Right hindlimb (tissue), 1 donor: ENCODE results near the gene SLX1A.
A peak's percentile ranks its signal among the peaks of the same experiment; 100 is the strongest.
"Not testable (repeated sequence)": the region's sequence is repeated elsewhere in the genome, so short reads cannot be mapped to it uniquely, and the experiment has no call there.

Experiments used
- DNase-seq: peaks from one replicate; pipeline ENCODE4 v3.0.0-alpha.2; 2018

SLX1A gene

GRCh38 chr16:30193615-30194014, at the start of gene SLX1A, which contains the start of gene BOLA2B:
Gene SLX1A, plus strand, starts transcription at chr16:30193875. Its CDS starts 210 bp downstream, at chr16:30194085.
Gene BOLA2B, minus strand, starts transcription at chr16:30193666. Its CDS starts 71 bp downstream, at chr16:30193595.
- DNase-seq = not testable (repeated sequence)

GRCh38 chr16:30144017-30144416, 49.7 kb upstream of the SLX1A start:
- DNase-seq = no peak

DNA sequence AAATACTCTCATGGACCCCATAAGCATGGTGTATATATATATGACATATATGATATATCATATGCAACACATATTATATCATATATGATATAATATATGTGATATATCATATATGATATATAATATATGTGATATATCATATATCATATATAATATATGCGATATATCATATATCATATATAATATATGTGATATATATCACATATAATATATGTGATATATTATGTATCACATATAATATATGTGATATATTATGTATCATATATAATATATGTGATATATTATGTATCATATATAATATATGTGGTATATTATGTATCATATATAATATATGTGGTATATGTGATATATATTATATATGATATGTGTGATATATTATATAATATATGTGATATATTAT, 48.8 kb upstream of the SLX1A start:
- no peak for DNase-seq

DNA sequence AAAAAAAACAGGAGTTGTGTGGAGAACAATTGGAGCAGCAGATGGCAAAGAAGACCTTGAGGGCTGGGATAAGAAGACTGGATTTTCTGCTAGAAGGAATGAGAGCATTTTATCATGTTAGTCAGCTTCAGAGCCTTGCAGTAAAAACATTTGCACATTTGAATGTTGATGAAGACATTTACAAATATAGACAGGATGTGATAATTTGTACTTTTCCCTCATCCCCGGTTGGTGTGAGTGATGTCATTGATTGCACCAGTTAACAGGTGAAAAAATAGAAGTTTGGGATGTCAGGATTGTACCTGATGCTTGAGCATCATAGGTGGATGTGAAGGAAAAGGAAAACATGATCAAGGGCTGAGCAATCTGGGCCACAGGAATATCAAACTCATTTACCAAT, 48.0 kb upstream of the SLX1A start:
- no peak for DNase-seq

DNA sequence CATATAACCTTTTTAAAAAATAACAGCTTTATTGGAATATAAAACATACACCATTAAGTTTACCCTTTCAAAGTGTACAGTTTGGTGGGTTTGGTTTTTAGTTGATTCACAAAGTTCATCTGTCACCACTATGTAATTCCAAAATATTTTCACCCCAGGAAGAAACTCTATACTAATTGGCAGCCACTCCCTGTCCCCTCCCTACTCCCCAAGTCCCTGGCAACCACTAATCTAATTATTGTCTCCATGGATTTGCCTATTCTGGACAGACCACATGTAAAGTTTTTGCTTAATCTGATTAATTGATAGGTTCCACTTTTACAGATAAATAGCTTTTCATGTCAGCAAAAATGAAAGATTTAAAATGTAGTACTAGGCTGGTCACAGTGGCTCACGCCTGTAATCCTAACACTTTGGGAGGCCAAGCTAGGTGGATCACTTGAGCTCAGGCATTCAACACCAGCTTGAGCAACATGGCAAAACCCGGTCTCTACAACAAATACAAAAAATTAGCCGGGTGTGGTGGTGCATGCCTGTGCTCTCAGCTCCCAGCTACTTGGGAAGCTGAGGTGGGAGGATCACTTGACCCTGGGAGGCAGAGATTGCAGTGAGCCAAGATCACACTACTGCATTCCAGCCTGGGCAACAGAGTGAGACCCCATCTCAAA, 45.7 kb upstream of the SLX1A start:
- no peak for DNase-seq

- no peak for DNase-seq
Observed at GRCh38 chr16:30149250-30149930, 44.3 kb upstream of the SLX1A start.

- no peak for DNase-seq
Observed at GRCh38 chr16:30151091-30151490, 42.6 kb upstream of the SLX1A start.

GRCh38 chr16:30152517-30152916, 41.2 kb upstream of the SLX1A start:
- DNase-seq = no peak

GRCh38 chr16:30155188-30155587, 38.5 kb upstream of the SLX1A start:
- DNase-seq = no peak

GRCh38 chr16:30157214-30157613, 36.5 kb upstream of the SLX1A start:
- DNase-seq = no peak

DNA sequence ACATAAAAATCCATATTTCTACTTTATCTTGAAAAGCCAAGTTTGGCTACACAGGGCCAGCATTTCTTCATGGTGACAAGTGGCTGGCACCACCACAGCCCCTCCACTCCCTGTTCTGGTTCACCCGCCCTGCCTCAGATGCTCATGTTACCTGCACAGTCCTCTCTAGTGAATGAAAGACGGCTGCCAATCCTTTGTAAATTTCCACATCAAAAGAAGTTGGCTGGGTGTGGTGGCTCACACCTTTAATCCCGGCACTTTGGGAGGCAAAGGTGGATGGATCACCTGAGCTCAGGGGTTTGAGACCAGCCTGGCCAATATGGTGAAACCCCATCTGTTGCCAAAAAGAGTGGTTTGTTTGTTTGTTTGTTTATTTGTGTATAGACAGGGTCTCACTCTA, 30.1 kb upstream of the SLX1A start:
- no peak for DNase-seq

- DNase-seq = no peak
Observed at GRCh38 chr16:30166202-30166902, 27.3 kb upstream of the SLX1A start.

GRCh38 chr16:30168746-30169145, 24.9 kb upstream of the SLX1A start:
- not testable (repeated sequence) for DNase-seq

DNA sequence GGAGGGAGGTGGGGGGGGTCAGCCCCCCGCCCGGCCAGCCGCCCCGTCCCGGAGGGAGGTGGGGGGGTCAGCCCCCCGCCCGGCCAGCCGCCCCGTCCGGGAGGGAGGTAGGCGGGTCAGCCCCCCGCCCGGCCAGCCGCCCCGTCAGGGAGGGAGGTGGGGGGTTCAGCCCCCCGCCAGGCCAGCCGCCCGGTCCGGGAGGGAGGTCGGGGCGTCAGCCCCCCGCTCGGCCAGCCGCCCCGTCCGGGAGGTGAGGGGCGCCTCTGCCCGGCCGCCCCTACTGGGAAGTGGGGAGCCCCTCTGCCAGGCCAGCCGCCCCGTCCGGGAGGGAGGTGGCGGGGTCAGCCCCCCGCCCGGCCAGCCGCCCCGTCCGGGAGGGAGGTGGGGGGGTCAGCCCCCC, 24.3 kb upstream of the SLX1A start:
- not testable (repeated sequence) for DNase-seq

- not testable (repeated sequence) for DNase-seq
Observed at GRCh38 chr16:30170145-30170544, 23.5 kb upstream of the SLX1A start.

- DNase-seq = no peak
Observed at GRCh38 chr16:30173054-30173453, 20.6 kb upstream of the SLX1A start.

GRCh38 chr16:30176876-30177275, 16.8 kb upstream of the SLX1A start:
- not testable (repeated sequence) for DNase-seq

- no peak for DNase-seq
Observed at GRCh38 chr16:30179195-30179594, 14.5 kb upstream of the SLX1A start.

DNA sequence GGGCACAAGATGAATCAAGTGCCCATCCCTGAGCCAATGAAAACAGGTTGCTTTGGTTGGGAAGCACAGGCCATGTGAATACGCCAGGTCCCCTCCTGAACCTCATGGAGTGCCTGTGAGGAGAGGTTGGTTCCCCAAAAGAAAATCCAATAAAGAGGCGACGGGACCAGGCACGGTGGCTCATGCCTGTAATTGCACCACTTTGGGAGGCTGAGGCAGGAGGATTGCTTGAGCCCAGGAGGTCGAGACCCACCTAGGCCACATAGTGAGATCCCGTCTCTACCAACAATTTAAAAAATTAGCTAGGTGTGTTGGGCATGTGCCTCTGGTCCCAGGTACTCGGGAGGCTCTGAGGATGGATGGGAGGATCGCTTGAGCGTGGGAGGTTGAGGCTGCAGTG, 13.7 kb upstream of the SLX1A start:
- DNase-seq = no peak

DNA sequence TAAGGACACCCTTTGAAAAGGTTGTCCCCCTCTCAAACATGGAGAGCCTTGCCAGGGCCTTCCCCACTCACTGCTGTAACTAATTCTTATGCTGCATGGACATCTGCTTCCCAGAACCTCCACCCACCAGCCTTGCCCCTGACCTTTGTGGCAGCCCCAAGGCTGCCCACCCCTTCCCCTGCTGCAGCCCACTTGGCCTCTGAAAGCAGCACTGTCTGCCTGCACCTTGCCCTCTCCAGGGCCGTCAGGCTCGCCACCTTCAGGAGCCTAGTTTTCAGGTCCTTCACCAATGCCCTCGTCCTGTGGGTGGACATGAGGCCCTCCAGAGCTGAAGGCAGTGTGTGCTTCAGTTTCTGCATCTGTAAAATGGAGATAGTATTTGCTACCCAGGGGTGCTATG, 12.9 kb upstream of the SLX1A start:
- DNase-seq = no peak

DNA sequence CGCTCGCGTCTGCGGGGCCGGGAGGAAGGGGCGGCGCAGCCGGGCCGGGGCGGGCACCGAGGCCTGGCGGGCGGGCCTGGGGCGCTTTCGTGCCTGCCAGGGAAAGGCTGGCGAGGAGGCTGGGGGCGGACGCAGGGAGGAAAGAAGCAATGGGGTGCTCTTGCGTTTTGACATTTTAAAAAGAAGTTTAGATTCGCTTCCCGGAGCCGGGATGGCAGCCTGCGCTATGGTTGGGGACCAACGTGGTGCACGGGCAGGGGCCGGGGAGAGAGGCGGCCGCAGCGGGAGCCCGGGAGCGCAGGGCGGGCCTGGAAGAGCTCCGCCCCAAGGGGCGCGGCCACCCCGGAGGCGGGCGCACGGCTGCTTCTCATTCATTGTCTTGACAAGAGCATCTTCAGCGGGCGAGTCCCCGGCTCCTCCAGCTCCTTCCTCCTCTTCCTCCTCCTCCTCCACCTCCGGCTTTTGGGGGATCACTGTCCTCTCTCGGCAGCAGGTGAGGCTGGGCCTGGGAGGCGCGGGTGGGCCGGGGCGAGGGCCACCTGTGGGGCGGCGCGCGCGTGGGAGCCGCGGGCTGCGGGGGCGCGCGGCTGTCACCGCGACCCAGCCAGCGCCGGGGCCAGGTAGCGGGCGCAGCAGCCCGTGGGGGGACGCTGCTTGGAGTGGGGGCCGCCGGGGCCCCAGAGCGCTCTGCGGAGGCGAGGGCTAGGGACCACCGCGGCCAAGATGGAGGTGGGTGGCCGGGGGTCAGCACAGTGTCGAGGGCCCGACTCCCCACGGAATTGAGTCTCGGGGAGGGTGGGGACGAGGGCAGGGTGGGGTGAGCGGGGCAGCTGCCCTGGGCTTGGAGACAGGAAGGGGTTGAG, 10.2 kb upstream of the SLX1A start, which contains the start of gene CORO1A:
Gene CORO1A, plus strand, starts transcription at position 370 of the 863 bp plus-strand sequence. CDS start 1,608 bp downstream, outside the sequence.
- DNase-seq = peak; percentile 88

DNA sequence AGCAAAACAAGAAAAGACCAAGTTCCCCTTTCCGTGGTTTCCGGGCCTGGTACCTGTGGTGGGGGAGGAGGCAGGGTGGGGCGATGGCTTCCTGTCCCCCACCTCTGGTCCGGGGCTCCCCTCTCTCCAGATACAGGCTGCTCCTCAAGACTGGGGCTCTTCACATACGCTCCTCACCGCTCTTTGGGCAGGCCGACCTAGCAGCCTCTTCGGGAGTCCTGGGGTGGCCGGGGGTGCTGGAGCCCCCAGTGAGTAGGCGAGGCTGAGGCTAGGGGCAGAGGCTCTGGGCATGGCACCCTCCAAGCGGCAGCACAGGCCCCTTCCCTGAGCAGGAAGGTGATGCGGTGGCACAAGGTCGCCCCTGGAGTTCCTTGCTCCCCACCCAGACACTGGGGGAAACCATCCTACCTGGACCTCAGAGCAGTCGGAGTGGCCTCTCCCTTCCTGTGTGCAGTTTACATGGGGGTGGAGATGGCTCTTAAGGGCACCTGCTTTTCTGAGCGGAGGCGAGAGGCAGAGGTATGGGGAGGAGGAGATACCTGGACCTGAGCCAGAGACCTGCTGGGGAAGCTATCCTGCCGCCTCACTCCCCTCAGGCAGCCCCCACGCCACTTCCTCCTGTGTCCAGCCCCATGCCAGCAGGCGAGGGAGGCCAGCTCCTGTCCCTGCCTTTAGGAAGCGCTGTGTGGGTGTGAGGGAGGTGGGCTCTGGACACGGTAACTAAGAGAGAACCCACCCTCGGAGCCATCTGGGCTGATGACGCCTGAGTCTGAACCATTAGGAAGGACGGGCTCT, 9.4 kb upstream of the SLX1A start:
- peak; percentile 28 for DNase-seq
